PFSK-1 (cell line): ENCODE data around the gene PTGER4.

ENCODE experiments used
- POLR2AphosphoS5 ChIP-seq: IDR thresholded peaks from 2 replicates; pipeline ENCODE4 v1.6.1; 2012; ENCODE audit warnings: low read depth, mild to moderate bottlenecking, control low read depth, low read length, moderate library complexity
- REST ChIP-seq, 2 experiments: IDR thresholded peaks; 2 replicates each; pipeline versions ENCODE4 v1.6.1 to v1.8.0; 2011 to 2012; ENCODE audit warnings: low read depth in 2 of 2, low read length in 2 of 2, control low read depth in 1 of 2, inconsistent platforms in 1 of 2, mild to moderate bottlenecking in 1 of 2, moderate library complexity in 1 of 2; ENCODE audit not compliant: insufficient read depth in 1 of 2
- SIN3A ChIP-seq: IDR thresholded peaks from 2 replicates; pipeline ENCODE4 v1.6.1; 2012; ENCODE audit warnings: mild to moderate bottlenecking, low read length, moderate library complexity, borderline replicate concordance; ENCODE audit not compliant: insufficient read depth
- TAF1 ChIP-seq: IDR thresholded peaks from 2 replicates; pipeline ENCODE4 v1.6.1; 2012; ENCODE audit warnings: low read length, control low read depth, borderline replicate concordance; ENCODE audit not compliant: insufficient read depth

DNA sequence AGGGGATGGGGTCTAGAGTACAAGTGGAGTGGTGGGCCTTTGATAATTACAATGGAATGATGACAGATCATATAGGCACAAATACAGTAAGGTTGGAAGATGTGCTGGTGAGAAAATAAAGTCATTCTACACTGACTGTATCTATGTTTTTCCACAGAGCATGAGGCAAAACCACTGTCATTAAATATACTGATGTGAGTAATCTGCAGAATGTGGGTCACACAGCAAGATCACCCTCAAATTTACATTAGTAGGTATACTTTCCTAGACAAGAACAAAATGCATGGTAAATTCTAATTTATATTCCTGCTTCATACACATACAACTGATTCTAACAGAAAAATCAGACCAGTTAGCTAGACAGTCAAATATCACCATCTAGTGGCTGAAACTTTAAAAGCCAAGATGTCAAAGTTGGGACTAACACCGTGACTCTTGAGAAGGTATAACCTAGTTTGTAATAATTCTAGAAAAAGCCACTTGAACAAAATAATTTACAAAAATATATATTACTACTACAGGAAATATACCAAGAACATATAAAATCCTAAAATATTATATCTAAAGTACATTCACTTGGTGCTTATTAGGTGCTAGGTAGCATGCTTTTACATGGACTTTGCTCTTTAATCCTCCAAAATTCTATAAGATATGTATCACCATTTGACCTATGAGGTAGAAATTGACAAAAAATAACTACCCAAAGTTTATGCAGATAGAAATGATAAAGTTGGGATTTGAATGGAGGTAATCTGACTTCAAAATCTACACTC lies 56.6 kb downstream of the PTGER4 start:
- TF ChIP-seq POLR2AphosphoS5: no peak
- TF ChIP-seq TAF1: no peak
- no peak for TF ChIP-seq SIN3A
- no peak for TF ChIP-seq REST (IDR thresholded peaks at IDR 0.05; ENCODE audit: insufficient read depth in 1 of 2, low read depth in 2 of 2, low read length in 2 of 2)
